ENCODE data around the gene AGPS. TPM values are rescaled to one million over a fixed set of nuclear protein-coding genes. Genes with fewer than 3 reads are reported as not detected.
A peak's percentile ranks its signal among the peaks of the same experiment; 100 is the strongest.
"Not testable (repeated sequence)": the region's sequence is repeated elsewhere in the genome, so short reads cannot be mapped to it uniquely, and the experiment has no call there.

AGPS gene
- total RNA-seq, 1 donor from 2014 or later = 43.9 TPM

- no peak overlapping the region for H3K4me3 Mint-ChIP-seq
- H3K36me3 Mint-ChIP-seq = peaks cover 34% of the 10 kb centered on the region
- no peaks in the 10 kb centered on the region for H3K27me3 Mint-ChIP-seq (ENCODE audit: low read depth)
- peaks cover 21% of the 10 kb centered on the region for H3K9me3 Mint-ChIP-seq
- H3K27ac Mint-ChIP-seq = no peak overlapping the region
- H3K4me1 Mint-ChIP-seq = peaks cover 12% of the 10 kb centered on the region
- no peak for TF ChIP-seq CTCF (IDR thresholded peaks at IDR 0.05; ENCODE audit: unreplicated experiment)
- DNase-seq (ENCODE audit: low spot score in 2 of 2, unreplicated experiment in 2 of 2) = no peak
Observed at GRCh38 chr2:177482195-177482594, 89.6 kb downstream of the AGPS start.

GRCh38 chr2:177483531-177483930 lies 91.0 kb downstream of the AGPS start:
- no peak for DNase-seq (ENCODE audit: low spot score in 2 of 2, unreplicated experiment in 2 of 2)
- H3K36me3 Mint-ChIP-seq = peaks cover 25% of the 10 kb centered on the region
- H3K4me1 Mint-ChIP-seq = peaks cover 18% of the 10 kb centered on the region
- H3K27ac Mint-ChIP-seq = peak overlapping the region; percentile 63
- H3K27me3 Mint-ChIP-seq (ENCODE audit: low read depth) = no peaks in the 10 kb centered on the region
- TF ChIP-seq CTCF (IDR thresholded peaks at IDR 0.05; ENCODE audit: unreplicated experiment) = no peak
- H3K4me3 Mint-ChIP-seq = no peak overlapping the region
- H3K9me3 Mint-ChIP-seq = peaks cover 9% of the 10 kb centered on the region

GRCh38 chr2:177484180-177484795 lies 91.7 kb downstream of the AGPS start:
- H3K4me1 Mint-ChIP-seq = peaks cover 20% of the 10 kb centered on the region
- H3K36me3 Mint-ChIP-seq = peaks cover 17% of the 10 kb centered on the region
- H3K9me3 Mint-ChIP-seq = peaks cover 4% of the 10 kb centered on the region
- H3K27me3 Mint-ChIP-seq (ENCODE audit: low read depth) = no peaks in the 10 kb centered on the region
- H3K27ac Mint-ChIP-seq = no peak overlapping the region
- DNase-seq (ENCODE audit: low spot score in 2 of 2, unreplicated experiment in 2 of 2) = no peak
- H3K4me3 Mint-ChIP-seq = no peak overlapping the region
- no peak for TF ChIP-seq CTCF (IDR thresholded peaks at IDR 0.05; ENCODE audit: unreplicated experiment)

GRCh38 chr2:177485657-177486056 lies 93.1 kb downstream of the AGPS start:
- H3K9me3 Mint-ChIP-seq; DNase-seq (ENCODE audit: low spot score in 2 of 2, unreplicated experiment in 2 of 2); H3K27ac Mint-ChIP-seq; H3K36me3 Mint-ChIP-seq; H3K27me3 Mint-ChIP-seq (ENCODE audit: low read depth); H3K4me3 Mint-ChIP-seq: not testable (repeated sequence)
- H3K4me1 Mint-ChIP-seq = peaks cover 25% of the 10 kb centered on the region

- H3K36me3 Mint-ChIP-seq = peaks cover 20% of the 10 kb centered on the region
- TF ChIP-seq CTCF (IDR thresholded peaks at IDR 0.05; ENCODE audit: unreplicated experiment) = peak; percentile 68
- no peaks in the 10 kb centered on the region for H3K27me3 Mint-ChIP-seq (ENCODE audit: low read depth)
- H3K27ac Mint-ChIP-seq = no peak overlapping the region
- peaks cover 24% of the 10 kb centered on the region for H3K4me1 Mint-ChIP-seq
- no peak overlapping the region for H3K4me3 Mint-ChIP-seq
- no peaks in the 10 kb centered on the region for H3K9me3 Mint-ChIP-seq
- no peak for DNase-seq (ENCODE audit: low spot score in 2 of 2, unreplicated experiment in 2 of 2)
Observed at GRCh38 chr2:177489719-177490301, 97.2 kb downstream of the AGPS start.

GRCh38 chr2:177495945-177496344 lies 103.4 kb downstream of the AGPS start:
- H3K36me3 Mint-ChIP-seq = peaks cover 22% of the 10 kb centered on the region
- no peak overlapping the region for H3K27ac Mint-ChIP-seq
- no peaks in the 10 kb centered on the region for H3K9me3 Mint-ChIP-seq
- no peaks in the 10 kb centered on the region for H3K27me3 Mint-ChIP-seq (ENCODE audit: low read depth)
- no peak for DNase-seq (ENCODE audit: low spot score in 2 of 2, unreplicated experiment in 2 of 2)
- H3K4me3 Mint-ChIP-seq = no peak overlapping the region
- peaks cover 7% of the 10 kb centered on the region for H3K4me1 Mint-ChIP-seq
- no peak for TF ChIP-seq CTCF (IDR thresholded peaks at IDR 0.05; ENCODE audit: unreplicated experiment)

Data from mesothelial cell of epicardium (in vitro differentiated cells).